VCaP (cell line): ENCODE data around the gene ETV5.

Experiments used
- H3K27ac ChIP-seq: fragments of 450-650 bp; 2 replicates; pipeline ENCODE4 v1.5.1; 2017
- TF ChIP-seq, protein P1 (sequence below): fragments of 450-650 bp; conservative IDR thresholded peaks from 2 replicates; pipeline ENCODE4 v1.5.1; 2017; ENCODE audit warnings: mild to moderate bottlenecking, moderate library complexity

ETV5 gene

GRCh38 chr3:186082150-186082549, 26.7 kb downstream of the ETV5 start:
- TF ChIP-seq, protein P1, sequence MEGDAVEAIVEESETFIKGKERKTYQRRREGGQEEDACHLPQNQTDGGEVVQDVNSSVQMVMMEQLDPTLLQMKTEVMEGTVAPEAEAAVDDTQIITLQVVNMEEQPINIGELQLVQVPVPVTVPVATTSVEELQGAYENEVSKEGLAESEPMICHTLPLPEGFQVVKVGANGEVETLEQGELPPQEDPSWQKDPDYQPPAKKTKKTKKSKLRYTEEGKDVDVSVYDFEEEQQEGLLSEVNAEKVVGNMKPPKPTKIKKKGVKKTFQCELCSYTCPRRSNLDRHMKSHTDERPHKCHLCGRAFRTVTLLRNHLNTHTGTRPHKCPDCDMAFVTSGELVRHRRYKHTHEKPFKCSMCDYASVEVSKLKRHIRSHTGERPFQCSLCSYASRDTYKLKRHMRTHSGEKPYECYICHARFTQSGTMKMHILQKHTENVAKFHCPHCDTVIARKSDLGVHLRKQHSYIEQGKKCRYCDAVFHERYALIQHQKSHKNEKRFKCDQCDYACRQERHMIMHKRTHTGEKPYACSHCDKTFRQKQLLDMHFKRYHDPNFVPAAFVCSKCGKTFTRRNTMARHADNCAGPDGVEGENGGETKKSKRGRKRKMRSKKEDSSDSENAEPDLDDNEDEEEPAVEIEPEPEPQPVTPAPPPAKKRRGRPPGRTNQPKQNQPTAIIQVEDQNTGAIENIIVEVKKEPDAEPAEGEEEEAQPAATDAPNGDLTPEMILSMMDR: no peak
- H3K27ac ChIP-seq: no peak overlapping the region

- TF ChIP-seq, protein P1: no peak
- no peak overlapping the region for H3K27ac ChIP-seq
These were observed 27.2 kb downstream of the ETV5 start for GRCh38 chr3:186081678-186082077.

- TF ChIP-seq, protein P1: no peak
- H3K27ac ChIP-seq: no peak overlapping the region
These were observed 27.9 kb downstream of the ETV5 start for GRCh38 chr3:186080849-186081438.

DNA sequence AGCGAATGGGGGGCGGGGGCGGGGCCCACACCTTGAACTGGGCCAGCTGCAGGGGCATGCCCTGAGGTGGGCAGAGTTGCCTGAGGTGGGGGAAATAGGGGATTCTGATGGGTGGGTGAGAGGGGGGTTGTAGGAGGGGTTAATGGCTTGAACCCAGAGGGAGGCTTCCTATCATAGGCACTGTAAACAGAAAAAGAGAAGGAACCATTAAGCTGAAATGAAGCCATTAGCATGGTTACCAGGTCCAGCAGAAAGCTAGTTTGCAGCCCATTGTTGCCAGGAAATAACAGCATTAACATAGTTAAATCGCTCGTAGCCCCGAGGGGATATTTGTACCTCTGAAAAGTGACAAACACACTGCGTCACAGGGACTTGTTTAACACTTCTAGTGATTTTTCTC, 29.0 kb downstream of the ETV5 start:
- H3K27ac ChIP-seq: no peak overlapping the region
- TF ChIP-seq, protein P1: no peak

DNA sequence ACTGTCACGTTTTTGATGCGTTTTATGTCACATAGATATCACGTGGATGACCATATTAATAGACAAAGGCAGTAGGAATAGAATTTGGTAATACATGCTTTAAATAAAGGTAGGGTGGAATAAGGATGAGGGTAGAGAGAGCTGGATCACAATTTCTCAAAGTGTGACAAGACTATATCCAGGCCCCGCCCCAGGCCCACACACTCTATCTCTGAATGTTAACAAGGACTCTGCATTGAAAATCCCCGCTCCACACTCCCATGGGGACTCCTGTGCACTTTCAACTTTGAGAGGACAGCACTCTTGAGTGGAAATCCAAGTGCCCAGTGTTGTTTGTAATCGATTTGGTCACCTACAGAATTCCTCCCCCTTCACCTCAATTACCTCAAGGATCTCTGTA, 31.4 kb downstream of the ETV5 start:
- no peak overlapping the region for H3K27ac ChIP-seq
- TF ChIP-seq, protein P1: no peak

DNA sequence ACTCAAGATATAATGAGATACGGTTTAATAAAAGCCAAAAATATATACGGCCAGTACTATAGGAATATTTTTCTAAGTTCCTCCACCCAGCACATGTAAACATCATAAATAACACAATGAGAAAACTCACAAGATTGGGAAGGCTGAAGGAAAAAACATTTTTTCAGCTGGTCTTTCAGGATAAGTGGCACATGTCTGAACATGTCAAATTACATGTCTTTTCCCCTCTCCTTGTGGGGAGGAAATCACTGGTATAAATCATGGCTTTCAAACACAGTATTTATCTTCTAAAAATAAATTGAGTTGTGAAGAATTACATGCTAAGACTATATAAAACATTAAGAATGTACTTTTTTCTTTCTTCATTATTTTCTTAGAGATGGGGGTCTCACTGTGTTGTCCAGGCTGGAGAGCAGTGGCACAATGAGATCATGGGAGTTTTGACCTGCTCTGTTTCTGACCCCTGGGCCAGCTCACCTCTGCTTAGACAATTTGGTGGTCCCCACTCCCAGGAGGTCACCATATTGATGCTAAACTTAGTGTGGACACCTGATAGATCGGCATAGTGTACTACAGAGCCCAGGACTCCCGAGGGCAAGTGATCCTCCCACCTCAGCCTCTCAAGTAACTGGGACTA, 32.8 kb downstream of the ETV5 start:
- TF ChIP-seq, protein P1: no peak
- H3K27ac ChIP-seq: no peak overlapping the region

DNA sequence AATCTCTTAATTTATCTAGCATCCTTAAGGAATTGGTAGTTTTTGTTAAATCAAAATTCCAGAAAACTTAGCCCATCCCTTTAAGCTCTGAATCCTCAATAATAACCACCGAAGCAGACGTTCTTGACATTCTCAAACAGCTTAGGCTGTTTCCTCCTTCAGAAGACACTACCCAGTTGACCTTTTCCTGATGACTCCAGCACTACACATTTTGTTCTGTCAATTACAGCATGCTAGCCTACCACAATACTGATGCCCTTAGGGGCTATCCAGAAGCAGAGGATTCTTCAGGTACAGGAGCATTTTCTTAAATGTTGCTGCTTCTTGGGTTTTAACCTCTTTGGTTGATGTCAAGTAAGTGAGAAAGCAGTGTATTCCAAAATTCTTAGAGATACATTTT, 33.4 kb downstream of the ETV5 start:
- H3K27ac ChIP-seq: no peak overlapping the region
- TF ChIP-seq, protein P1: no peak
